Eye (tissue), 1 donor: ENCODE data around the gene LCLAT1.
A peak's percentile ranks its signal among the peaks of the same experiment; 100 is the strongest.

ENCODE experiments used
- DNase-seq: peaks from one replicate; pipeline ENCODE4 v3.0.0-alpha.2; 2015

The LCLAT1 gene

GRCh38 chr2:30424231-30424630 lies 22.8 kb upstream of the LCLAT1 start:
- DNase-seq, result no peak

GRCh38 chr2:30425326-30425725 lies 21.7 kb upstream of the LCLAT1 start:
- DNase-seq, result no peak

- DNase-seq, result no peak
These were observed 19.3 kb upstream of the LCLAT1 start for GRCh38 chr2:30427606-30428347.

GRCh38 chr2:30428348-30428662 lies 18.7 kb upstream of the LCLAT1 start:
- no peak for DNase-seq

- DNase-seq, result no peak
These were observed 18.1 kb upstream of the LCLAT1 start for GRCh38 chr2:30428827-30429461.

GRCh38 chr2:30433541-30434299 lies 13.3 kb upstream of the LCLAT1 start:
- DNase-seq, result peak; percentile 47

GRCh38 chr2:30434708-30435107 lies 12.3 kb upstream of the LCLAT1 start:
- no peak for DNase-seq

- DNase-seq, result no peak
These were observed 10.1 kb upstream of the LCLAT1 start for GRCh38 chr2:30436859-30437435.

GRCh38 chr2:30437809-30438548 lies 9.1 kb upstream of the LCLAT1 start:
- DNase-seq, result no peak

GRCh38 chr2:30439296-30439695 lies 7.8 kb upstream of the LCLAT1 start:
- DNase-seq, result no peak

GRCh38 chr2:30439879-30440278 lies 7.2 kb upstream of the LCLAT1 start:
- no peak for DNase-seq

- no peak for DNase-seq
These were observed 6.0 kb upstream of the LCLAT1 start for GRCh38 chr2:30441023-30441422.

GRCh38 chr2:30443081-30443480 lies 4.0 kb upstream of the LCLAT1 start:
- DNase-seq, result no peak

GRCh38 chr2:30444273-30444672 lies 2.8 kb upstream of the LCLAT1 start:
- no peak for DNase-seq

GRCh38 chr2:30445266-30445821 lies 1.7 kb upstream of the LCLAT1 start:
- no peak for DNase-seq

GRCh38 chr2:30446602-30447148 lies 371 bp upstream of the LCLAT1 start:
- DNase-seq, result no peak

GRCh38 chr2:30448308-30448707 lies 1.3 kb downstream of the LCLAT1 start:
- DNase-seq, result no peak

GRCh38 chr2:30448866-30449265 lies 1.8 kb downstream of the LCLAT1 start:
- no peak for DNase-seq

- no peak for DNase-seq
These were observed 3.0 kb downstream of the LCLAT1 start for GRCh38 chr2:30450025-30450424.

GRCh38 chr2:30453498-30453897 lies 6.5 kb downstream of the LCLAT1 start:
- no peak for DNase-seq

GRCh38 chr2:30454571-30454970 lies 7.5 kb downstream of the LCLAT1 start:
- DNase-seq, result no peak

GRCh38 chr2:30455114-30455738 lies 8.2 kb downstream of the LCLAT1 start:
- DNase-seq, result no peak
